Nephron progenitor cell (in vitro differentiated cells): ENCODE measurements around the gene EIF4E1B.

Experiments
- DNase-seq: peaks from one replicate; pipeline ENCODE4 v3.0.0; 2021
- H3K27ac Mint-ChIP-seq: 2 replicates; pipeline ENCODE4 v1.8.0; 2021; ENCODE audit warnings: mild to moderate bottlenecking, moderate library complexity, mixed read lengths
- H3K27me3 Mint-ChIP-seq: 2 replicates; pipeline ENCODE4 v1.8.0; 2021; ENCODE audit warnings: mild to moderate bottlenecking, low read depth, mixed read lengths; ENCODE audit not compliant: poor library complexity
- H3K36me3 Mint-ChIP-seq: 2 replicates; pipeline ENCODE4 v1.8.0; 2021; ENCODE audit warnings: low read depth, mixed read lengths
- H3K4me1 Mint-ChIP-seq: 2 replicates; pipeline ENCODE4 v1.8.0; 2021; ENCODE audit warnings: mixed read lengths
- H3K4me3 Mint-ChIP-seq: 2 replicates; pipeline ENCODE4 v1.8.0; 2021; ENCODE audit warnings: mild to moderate bottlenecking, moderate library complexity, mixed read lengths
- H3K9me3 Mint-ChIP-seq: 2 replicates; pipeline ENCODE4 v1.8.0; 2021; ENCODE audit warnings: mild to moderate bottlenecking, moderate library complexity, mixed read lengths
- CTCF ChIP-seq: fragments of 200-600 bp; sonication (generic); IDR thresholded peaks from 2 replicates; pipeline ENCODE4 v1.5.0; 2021; ENCODE audit warnings: antibody characterized with exemption

The EIF4E1B gene

GRCh38 chr5:176612855-176613254 lies 17.6 kb upstream of the EIF4E1B start:
- Mint-ChIP-seq H3K36me3 (no peaks in the 10 kb centered on the region), H3K4me3 (no peak overlapping the region), H3K9me3 (no peaks in the 10 kb centered on the region), H3K27me3 (peaks cover 58% of the 10 kb centered on the region), H3K27ac (no peak overlapping the region), H3K4me1 (peaks cover 21% of the 10 kb centered on the region)
- no peak for DNase-seq
- no peak for TF ChIP-seq CTCF

- Mint-ChIP-seq H3K4me3 (no peak overlapping the region), H3K36me3 (no peaks in the 10 kb centered on the region), H3K27ac (no peak overlapping the region), H3K27me3 (peaks cover 72% of the 10 kb centered on the region), H3K4me1 (peaks cover 12% of the 10 kb centered on the region), H3K9me3 (no peaks in the 10 kb centered on the region)
- TF ChIP-seq CTCF = no peak
- no peak for DNase-seq
These were observed 15.5 kb upstream of the EIF4E1B start for GRCh38 chr5:176614805-176615478.

GRCh38 chr5:176616511-176616910 lies 14.0 kb upstream of the EIF4E1B start:
- no peak for DNase-seq
- H3K9me3 Mint-ChIP-seq = no peaks in the 10 kb centered on the region
- H3K27ac Mint-ChIP-seq = no peak overlapping the region
- H3K4me1 Mint-ChIP-seq = peaks cover 13% of the 10 kb centered on the region
- no peaks in the 10 kb centered on the region for H3K36me3 Mint-ChIP-seq
- no peak for TF ChIP-seq CTCF
- H3K4me3 Mint-ChIP-seq = no peak overlapping the region
- peaks cover 80% of the 10 kb centered on the region for H3K27me3 Mint-ChIP-seq

- Mint-ChIP-seq H3K9me3 (no peaks in the 10 kb centered on the region), H3K27ac (no peak overlapping the region), H3K36me3 (no peaks in the 10 kb centered on the region), H3K27me3 (peaks cover 97% of the 10 kb centered on the region), H3K4me1 (peaks cover 12% of the 10 kb centered on the region), H3K4me3 (no peak overlapping the region)
- TF ChIP-seq CTCF = no peak
- DNase-seq = no peak
These were observed 11.7 kb upstream of the EIF4E1B start for GRCh38 chr5:176618783-176619182.

GRCh38 chr5:176619203-176619568 lies 11.3 kb upstream of the EIF4E1B start:
- Mint-ChIP-seq H3K4me1 (peaks cover 7% of the 10 kb centered on the region), H3K9me3 (no peaks in the 10 kb centered on the region), H3K36me3 (no peaks in the 10 kb centered on the region), H3K27ac (no peak overlapping the region), H3K4me3 (peak overlapping the region; percentile 15), H3K27me3 (peaks cover 96% of the 10 kb centered on the region)
- peak; percentile 33 for TF ChIP-seq CTCF
- peak; percentile 96 for DNase-seq
